Testis (tissue), 2 donors: ENCODE data around the gene DPEP2.

Experiments used
- CTCF ChIP-seq, 3 experiments: fragments of 450-650 bp in 2 of 3; fragments of 200-600 bp in 1 of 3; sonication (generic) in 1 of 3; IDR thresholded peaks; one replicate each; pipeline ENCODE4 v1.5.1; 2016 to 2019; ENCODE audit warnings: antibody characterized with exemption in 3 of 3, mild to moderate bottlenecking in 2 of 3, moderate library complexity in 1 of 3
- POLR2A ChIP-seq: fragments of 450-650 bp; IDR thresholded peaks from one replicate; pipeline ENCODE4 v1.6.1; 2017; ENCODE audit warnings: antibody characterized with exemption, mild to moderate bottlenecking, moderate library complexity

GRCh38 chr16:67988675-67989074, 10.6 kb downstream of the DPEP2 start:
- TF ChIP-seq CTCF (IDR thresholded peaks at IDR 0.05) (no peak), POLR2A (no peak)
